Measurements from ENCODE around the gene TMEM217. TPM values are rescaled to one million over a fixed set of nuclear protein-coding genes. Genes with fewer than 3 reads are reported as not detected.

The TMEM217 gene
- total and polyA plus RNA-seq, 2 donors (not counting 1 experiment from before 2014, with no cell fraction given): 0.73 to 1.2 TPM

DNA sequence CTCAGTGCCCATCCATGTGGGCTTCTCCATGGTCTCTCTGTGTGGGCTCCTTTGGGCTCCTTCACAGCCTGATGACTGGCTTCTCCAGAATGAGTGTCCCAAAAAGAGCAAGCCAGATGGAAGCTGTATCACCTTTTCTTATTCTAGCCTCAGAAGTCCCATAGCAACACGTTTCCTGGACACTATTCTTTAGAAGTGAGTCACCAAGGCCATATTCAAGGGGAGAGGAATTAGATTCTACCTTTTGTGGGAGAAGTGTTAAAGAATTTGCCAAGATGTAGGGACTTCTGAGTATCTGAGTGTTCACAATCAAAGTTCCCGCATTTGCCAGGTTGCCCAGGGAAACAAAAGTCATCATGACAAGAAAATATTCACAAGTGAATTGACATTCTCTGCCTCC lies 21.0 kb downstream of the TMEM217 start:
- WGBS (ENCODE audit: insufficient coverage): 100% methylated on average over 2 of the region's 2 CpGs
- Histone ChIP-seq H3K4me2 (replicated peaks; ENCODE audit: low read depth, low read length, poor library complexity, severe bottlenecking) (no peak overlapping the region), H3K27me3 (replicated peaks in 1 of 4; ENCODE audit: control extremely low read depth in 1 of 4, control insufficient read depth in 3 of 4, insufficient read depth in 4 of 4, low read length in 3 of 4) (no peaks in the 10 kb centered on the region), H3K9ac (ENCODE audit: low read length) (no peak overlapping the region), H3K4me1 (ENCODE audit: control insufficient read depth in 2 of 2, insufficient read depth in 2 of 2, low read length in 2 of 2) (peaks cover 5 to 6% of the 10 kb centered on the region in 2 donors), H4K20me1 (ENCODE audit: control insufficient read depth, insufficient read depth, low read length, poor library complexity, severe bottlenecking) (no peaks in the 10 kb centered on the region), H3K79me2 (ENCODE audit: control insufficient read depth, insufficient read depth, low read length) (no peaks in the 10 kb centered on the region), H3K36me3 (replicated peaks in 1 of 2; ENCODE audit: control extremely low read depth in 1 of 2, control insufficient read depth in 1 of 2, extremely low read depth in 1 of 2, insufficient read depth in 2 of 2, low read length in 1 of 2) (no peaks in the 10 kb centered on the region), H3K27ac (ENCODE audit: low read length in 2 of 2) (no peak overlapping the region), H2AFZ (ENCODE audit: insufficient read depth, low read depth, low read length, poor library complexity, severe bottlenecking) (no peak overlapping the region), H3K9me3 (ENCODE audit: control extremely low read depth in 1 of 3, control insufficient read depth in 2 of 3, insufficient read depth in 1 of 3, low read length in 2 of 3) (no peaks in the 10 kb centered on the region), H3K4me3 (ENCODE audit: control extremely low read depth in 1 of 5, extremely low read depth in 1 of 5, insufficient read depth in 1 of 5, low read depth in 2 of 5, low read length in 4 of 5) (no peak overlapping the region)
- DNase-seq (no peak), ATAC-seq (ENCODE audit: low read depth) (no peak)
- CTCF ChIA-PET: no interaction called here
- peaks cover 4% of the 10 kb centered on the region for H3K4me1 Mint-ChIP-seq
- no peaks in the 10 kb centered on the region for H3K27me3 Mint-ChIP-seq
- intact Hi-C loops (cut with micrococcal nuclease): no loop called here
- TF ChIP-seq EZH2 (IDR thresholded peaks at IDR 0.05; ENCODE audit: borderline replicate concordance, insufficient read depth, low read depth, low read length, poor library complexity, severe bottlenecking): no peak
- H3K27ac Mint-ChIP-seq: no peak overlapping the region
- H3K9me3 Mint-ChIP-seq (ENCODE audit: insufficient read depth): no peaks in the 10 kb centered on the region
- POLR2A ChIA-PET: no interaction called here
- no peak overlapping the region for H3K4me3 Mint-ChIP-seq

DNA sequence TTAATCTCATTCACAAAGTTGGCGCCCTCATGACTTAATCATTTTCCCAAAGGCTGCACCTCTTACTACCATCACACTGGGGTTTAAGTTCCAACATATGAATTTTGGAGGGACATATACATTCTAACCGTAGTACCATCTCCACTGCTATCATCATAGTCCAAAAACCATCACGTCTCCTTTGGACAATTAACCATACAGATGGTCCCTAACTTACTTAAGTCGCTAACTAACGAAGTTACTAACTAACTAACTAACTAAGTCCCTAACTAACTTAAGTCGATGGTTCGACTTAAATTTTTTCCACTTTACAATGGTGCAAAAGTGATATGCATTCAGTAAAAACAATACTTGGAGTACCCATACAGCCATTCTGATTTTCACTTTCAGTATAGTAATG lies 24.4 kb downstream of the TMEM217 start:
- Histone ChIP-seq H3K79me2 (ENCODE audit: control insufficient read depth, insufficient read depth, low read length) (no peaks in the 10 kb centered on the region), H3K27ac (ENCODE audit: low read length in 2 of 2) (no peak overlapping the region), H3K4me3 (ENCODE audit: control extremely low read depth in 1 of 5, extremely low read depth in 1 of 5, insufficient read depth in 1 of 5, low read depth in 2 of 5, low read length in 4 of 5) (no peak overlapping the region), H3K4me1 (ENCODE audit: control insufficient read depth in 2 of 2, insufficient read depth in 2 of 2, low read length in 2 of 2) (no peaks in the 10 kb centered on the region), H3K9ac (ENCODE audit: low read length) (no peak overlapping the region), H3K4me2 (replicated peaks; ENCODE audit: low read depth, low read length, poor library complexity, severe bottlenecking) (no peak overlapping the region), H3K36me3 (replicated peaks in 1 of 2; ENCODE audit: control extremely low read depth in 1 of 2, control insufficient read depth in 1 of 2, extremely low read depth in 1 of 2, insufficient read depth in 2 of 2, low read length in 1 of 2) (no peaks in the 10 kb centered on the region), H3K9me3 (ENCODE audit: control extremely low read depth in 1 of 3, control insufficient read depth in 2 of 3, insufficient read depth in 1 of 3, low read length in 2 of 3) (no peaks in the 10 kb centered on the region), H3K27me3 (replicated peaks in 1 of 4; ENCODE audit: control extremely low read depth in 1 of 4, control insufficient read depth in 3 of 4, insufficient read depth in 4 of 4, low read length in 3 of 4) (no peaks in the 10 kb centered on the region), H2AFZ (ENCODE audit: insufficient read depth, low read depth, low read length, poor library complexity, severe bottlenecking) (no peak overlapping the region), H4K20me1 (ENCODE audit: control insufficient read depth, insufficient read depth, low read length, poor library complexity, severe bottlenecking) (no peaks in the 10 kb centered on the region)
- no peaks in the 10 kb centered on the region for H3K4me1 Mint-ChIP-seq
- CTCF ChIA-PET: no interaction called here
- ATAC-seq (ENCODE audit: low read depth): no peak
- no peaks in the 10 kb centered on the region for H3K27me3 Mint-ChIP-seq
- no peak for DNase-seq
- H3K9me3 Mint-ChIP-seq (ENCODE audit: insufficient read depth): no peaks in the 10 kb centered on the region
- intact Hi-C loops (cut with micrococcal nuclease): no loop called here
- whole genome bisulfite sequencing (ENCODE audit: insufficient coverage): 96% methylated on average over 3 of the region's 7 CpGs
- POLR2A ChIA-PET: no interaction called here
- TF ChIP-seq, protein P1, sequence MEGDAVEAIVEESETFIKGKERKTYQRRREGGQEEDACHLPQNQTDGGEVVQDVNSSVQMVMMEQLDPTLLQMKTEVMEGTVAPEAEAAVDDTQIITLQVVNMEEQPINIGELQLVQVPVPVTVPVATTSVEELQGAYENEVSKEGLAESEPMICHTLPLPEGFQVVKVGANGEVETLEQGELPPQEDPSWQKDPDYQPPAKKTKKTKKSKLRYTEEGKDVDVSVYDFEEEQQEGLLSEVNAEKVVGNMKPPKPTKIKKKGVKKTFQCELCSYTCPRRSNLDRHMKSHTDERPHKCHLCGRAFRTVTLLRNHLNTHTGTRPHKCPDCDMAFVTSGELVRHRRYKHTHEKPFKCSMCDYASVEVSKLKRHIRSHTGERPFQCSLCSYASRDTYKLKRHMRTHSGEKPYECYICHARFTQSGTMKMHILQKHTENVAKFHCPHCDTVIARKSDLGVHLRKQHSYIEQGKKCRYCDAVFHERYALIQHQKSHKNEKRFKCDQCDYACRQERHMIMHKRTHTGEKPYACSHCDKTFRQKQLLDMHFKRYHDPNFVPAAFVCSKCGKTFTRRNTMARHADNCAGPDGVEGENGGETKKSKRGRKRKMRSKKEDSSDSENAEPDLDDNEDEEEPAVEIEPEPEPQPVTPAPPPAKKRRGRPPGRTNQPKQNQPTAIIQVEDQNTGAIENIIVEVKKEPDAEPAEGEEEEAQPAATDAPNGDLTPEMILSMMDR (IDR thresholded peaks at IDR 0.05): no peak
- no peak for TF ChIP-seq EZH2 (IDR thresholded peaks at IDR 0.05; ENCODE audit: borderline replicate concordance, insufficient read depth, low read depth, low read length, poor library complexity, severe bottlenecking)
- no peak overlapping the region for H3K4me3 Mint-ChIP-seq
- H3K27ac Mint-ChIP-seq: no peak overlapping the region

All from B cell (primary cell).